NCI-H510A (cell line): ENCODE data around the gene ZNF738.
"Not testable (repeated sequence)": the region's sequence is repeated elsewhere in the genome, so short reads cannot be mapped to it uniquely, and the experiment has no call there.

Experiments used
- DNase-seq: peaks from one replicate; lab custom pipeline; 2025; lab: John Stamatoyannopoulos, UW

ZNF738 gene

DNA sequence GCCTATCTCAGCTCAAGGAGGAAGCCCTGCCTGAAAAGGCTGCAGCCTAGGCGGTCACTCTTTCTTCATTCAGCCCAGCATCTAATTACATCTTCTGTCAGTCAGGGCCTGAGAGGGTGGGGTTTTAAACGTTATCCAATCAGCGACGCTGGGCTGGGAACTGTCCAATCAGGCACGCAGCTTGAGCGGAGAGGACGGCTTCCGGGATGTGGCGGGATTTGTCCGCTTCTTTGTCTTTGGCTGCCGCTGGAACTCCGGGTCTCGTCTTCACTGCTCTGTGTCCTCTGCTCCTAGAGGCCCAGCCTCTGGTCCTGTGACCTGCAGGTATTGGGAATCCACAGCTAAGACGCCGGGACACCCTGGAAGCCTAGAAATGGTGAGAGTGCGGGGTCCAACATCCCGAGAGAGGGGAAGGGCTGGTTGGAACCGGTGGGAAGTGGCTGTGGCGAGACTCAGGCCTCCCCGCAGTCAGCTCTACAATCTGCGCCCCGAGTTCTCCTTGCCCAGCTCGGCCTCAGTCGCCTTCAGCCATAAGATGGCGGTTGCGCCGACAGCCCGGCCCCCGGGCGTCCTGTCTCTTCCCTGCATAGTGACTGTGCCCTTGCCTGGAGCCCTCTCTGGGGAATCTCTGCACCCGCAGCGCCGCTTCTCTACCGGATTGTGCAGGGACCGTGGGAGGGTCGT, at the start of gene ZNF738:
TSS of gene ZNF738 (plus strand) at position 233 of the 684 bp plus-strand sequence. CDS start at position 374, 141 bp downstream.
- DNase-seq: peak; percentile 93

DNA sequence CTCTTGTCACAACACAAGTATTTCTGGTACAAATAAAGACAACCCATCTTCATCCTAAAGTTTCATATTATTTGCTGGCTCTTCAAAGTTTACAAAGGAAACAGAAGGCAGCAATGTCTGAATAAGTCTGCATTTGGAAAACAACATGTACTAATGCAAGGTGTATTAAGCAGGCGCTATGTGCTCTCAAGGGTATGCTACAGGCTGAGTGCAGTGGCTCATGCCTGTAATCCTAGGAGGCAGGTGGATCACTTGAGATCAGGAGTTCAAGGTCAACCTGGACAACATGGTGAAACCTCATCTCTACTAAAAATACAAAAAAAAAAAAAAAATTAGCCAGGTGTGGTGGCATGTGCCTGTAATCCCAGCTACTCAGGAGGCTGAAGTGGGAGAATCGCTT, 46.0 kb upstream of the ZNF738 start:
- not testable (repeated sequence) for DNase-seq

DNA sequence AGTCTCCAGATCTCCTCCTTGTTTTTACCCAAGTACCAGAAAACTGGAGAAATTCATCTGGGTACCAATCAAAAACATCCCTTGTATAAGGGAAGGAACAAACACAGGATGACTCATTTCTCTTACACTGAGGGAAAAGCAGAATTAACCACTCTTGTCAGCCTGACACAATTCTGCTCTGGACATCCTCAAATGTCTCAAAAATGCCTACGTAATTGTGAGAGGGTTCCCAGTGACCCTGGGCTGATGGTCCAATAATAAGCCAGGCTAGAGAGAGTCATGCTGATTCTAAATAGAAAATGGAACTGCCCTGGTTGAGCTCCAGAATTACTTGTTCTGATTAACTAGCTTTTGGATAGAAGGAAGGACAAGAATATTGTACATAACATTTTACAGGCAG, 44.1 kb upstream of the ZNF738 start:
- DNase-seq: no peak

DNA sequence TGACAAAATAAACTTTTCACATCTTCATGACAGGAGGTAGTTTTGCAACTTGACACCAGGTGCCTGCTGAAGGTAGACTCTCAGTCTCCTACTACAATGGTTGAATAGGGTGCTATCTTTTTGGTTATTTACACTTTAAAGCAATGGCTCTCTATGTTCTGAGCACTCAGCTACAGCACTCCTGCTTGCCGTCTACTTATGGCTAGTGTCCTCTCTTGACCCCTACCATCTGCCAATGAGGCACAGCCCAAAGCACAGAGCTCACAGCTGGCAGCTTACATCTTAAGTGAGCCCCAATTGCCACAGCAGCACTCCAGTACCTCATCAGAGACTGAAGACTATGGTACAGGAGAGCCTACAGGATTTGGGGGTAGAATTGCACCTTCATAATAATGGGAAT, 41.0 kb upstream of the ZNF738 start:
- DNase-seq: no peak

DNA sequence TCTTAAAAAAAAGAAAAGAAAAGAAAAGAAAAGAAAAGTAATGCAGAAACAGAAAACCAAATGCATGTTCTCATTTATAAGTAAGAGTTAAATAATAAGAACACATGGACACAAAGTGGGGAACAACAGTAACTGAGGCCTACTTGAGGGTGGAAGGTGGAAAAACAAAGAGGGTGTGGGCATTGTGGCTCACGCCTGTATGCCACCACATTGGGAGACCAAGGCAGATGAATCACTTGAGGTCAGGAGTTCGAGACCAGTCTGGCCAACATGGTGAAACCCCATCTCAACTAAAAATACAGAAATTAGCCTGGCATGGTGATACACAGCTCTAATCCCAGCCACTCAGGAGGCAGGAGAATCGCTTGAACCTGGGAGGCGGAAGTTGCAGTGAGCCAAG, 37.7 kb upstream of the ZNF738 start:
- DNase-seq: no peak

DNA sequence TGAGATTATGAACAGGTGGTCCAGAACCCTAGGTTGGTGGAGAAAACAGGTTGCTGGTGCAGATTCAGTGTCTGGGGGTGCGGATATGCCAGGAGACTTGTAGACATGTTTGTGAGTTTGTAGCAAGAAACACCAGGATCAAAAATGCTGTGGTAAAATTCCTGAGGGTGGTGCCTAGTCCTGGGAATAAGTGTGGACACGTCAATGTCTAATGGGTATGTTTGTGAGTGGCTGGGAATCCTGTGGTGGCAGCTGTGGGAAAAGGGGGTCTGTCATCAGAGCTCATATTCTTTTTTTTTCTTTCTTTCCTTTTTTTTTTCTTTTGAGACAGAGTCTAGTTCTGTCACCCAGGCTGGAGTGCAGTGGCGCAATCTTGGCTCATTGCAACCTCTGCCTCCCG, 36.8 kb upstream of the ZNF738 start:
- no peak for DNase-seq

DNA sequence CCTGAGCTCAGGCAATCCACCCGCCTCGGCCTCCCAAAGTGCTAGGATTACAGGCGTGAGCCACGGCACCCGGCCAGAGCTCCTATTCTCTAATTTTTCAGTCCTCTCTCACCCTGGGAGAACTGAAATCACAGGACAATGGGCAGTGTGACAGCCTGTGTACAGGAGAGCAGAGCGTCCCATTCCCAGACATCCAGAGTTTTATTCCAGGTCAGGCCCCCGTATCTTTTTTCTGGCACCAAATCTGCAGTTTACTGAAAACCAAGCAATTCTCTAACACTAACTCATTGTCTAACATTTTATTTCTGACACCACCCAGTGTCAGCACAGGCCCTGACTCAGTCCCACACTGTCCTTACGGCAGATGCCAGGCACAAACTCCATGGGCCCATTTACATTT, 36.3 kb upstream of the ZNF738 start:
- no peak for DNase-seq

DNA sequence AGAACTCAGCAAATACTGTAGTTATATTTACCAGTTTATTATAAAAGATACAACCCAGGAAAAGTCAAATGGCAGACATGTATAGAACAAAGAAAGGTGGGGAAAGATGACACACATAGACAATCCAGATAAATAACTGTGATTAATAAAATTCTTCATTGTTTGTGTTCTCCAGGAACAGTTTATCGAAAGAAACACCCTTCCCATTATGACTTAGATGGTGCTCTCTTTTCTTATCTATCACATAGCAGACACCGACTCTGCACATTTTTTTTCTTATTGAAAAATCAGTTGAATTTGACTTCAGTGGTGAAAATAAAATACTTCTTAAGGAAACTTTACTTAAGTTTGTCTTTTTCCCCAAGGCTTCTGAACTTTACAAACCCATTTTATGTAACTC, 35.8 kb upstream of the ZNF738 start:
- DNase-seq: no peak

DNA sequence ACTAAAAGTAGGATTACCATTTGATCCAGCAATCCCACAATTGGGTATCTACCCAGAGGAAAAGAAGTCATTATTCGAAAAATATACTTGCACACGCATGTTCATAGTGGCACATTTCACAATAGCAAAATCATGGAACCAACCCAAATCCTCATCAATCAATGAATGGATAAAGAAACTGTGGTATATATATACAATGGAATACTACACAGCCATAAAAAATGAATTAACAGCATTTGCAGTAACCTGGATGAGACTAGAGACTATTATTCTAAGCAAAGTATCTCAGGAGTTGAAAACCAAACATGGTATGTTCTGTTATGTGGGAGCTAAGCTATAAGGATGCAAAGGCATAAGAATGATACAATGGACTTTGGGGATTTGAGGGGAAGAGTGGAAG, 32.6 kb upstream of the ZNF738 start:
- no peak for DNase-seq

DNA sequence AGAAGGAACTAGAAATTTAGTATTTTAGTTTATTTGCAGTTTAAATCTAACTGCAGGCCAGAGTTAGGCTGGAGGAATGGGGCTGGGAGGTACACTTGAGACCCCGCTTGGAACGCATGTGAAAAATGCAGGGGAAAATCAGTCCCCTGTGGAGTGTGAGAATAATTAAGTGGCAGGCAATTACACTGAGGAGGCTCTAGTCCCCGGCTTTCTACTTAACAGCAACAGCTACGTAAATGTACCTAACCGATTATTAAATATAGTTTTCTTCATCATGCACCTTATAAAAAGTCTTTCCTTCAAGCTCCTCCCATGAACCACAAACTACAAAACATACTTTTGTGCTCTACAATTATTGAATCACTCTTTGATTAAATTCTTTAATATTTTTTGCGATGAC, 30.4 kb upstream of the ZNF738 start:
- DNase-seq: no peak

DNA sequence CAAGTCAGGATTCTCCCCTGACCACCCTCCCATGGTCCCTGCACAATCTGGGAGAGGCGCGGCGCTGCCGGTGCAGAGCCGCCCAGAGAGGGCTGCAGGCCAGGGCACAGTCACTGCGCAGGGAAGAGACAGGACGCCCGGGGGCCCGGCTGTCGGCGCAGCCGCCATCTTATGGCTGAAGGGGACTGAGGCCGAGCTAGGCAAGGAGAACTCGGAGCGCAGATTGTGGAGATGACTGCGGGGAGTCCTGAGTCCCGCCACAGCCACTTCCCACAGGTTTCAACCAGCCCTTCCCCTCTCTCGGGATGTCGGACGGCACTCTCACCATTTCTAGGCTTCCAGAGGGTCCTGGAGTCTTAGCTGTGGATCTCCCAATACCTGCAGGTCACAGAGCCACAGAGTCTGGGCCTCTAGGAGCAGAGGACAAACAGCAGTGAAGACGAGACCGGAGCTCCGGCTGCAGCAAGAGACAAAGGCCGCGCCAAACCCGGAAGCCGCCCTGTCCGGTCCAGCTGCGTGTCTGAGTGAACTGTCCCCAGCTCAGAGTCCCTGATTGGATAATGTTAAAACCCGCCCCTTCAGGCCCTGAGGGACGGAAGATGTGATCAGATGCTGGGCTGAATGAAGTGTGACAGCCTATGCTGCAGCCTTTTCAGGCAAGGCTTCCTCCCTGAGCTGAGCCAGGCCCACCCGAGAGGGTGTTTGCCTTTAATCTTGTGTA, 29.8 kb upstream of the ZNF738 start, which contains the start of gene ZNF708:
TSS of gene ZNF708 (minus strand) at position 526 of the 721 bp plus-strand sequence. CDS start at position 328, 198 bp downstream.
- peak; percentile 89 for DNase-seq

DNA sequence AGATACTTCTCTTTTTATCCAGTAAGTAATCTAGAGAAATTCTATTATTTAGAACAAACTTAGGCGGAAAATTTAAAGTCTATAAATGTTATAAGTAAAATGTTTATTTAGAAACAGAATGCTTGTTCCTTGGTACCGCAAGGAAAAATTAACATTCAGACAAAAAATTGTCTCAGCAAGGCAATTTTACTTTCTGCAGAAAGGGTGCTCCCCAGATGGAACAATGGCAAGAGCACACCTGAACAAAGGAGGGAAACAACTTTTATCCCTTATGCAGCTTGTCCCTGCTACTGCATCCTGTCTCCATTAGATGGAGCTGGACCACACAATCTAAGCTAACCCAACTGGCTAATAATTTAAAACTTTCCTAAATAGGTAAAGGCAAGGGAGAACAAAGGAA, 23.1 kb upstream of the ZNF738 start:
- DNase-seq: no peak

DNA sequence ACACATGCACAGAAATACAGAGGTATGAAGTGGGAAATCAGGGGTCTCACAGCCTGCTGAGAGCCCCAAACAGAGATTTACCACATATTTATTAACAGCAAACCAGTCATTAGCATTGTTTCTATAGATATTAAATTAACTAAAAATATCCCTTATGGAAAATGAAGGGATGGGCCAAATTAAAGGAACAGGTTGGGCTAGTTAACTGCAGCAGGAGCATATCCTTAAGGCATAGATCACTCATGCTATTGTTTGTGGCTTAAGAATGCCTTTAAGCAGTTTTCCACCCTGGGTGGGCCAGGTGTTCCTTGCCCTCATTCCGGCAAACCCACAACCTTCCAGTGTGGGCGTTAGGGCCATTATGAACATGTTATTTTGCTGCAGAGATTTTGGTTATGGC, 14.0 kb upstream of the ZNF738 start:
- DNase-seq: not testable (repeated sequence)

DNA sequence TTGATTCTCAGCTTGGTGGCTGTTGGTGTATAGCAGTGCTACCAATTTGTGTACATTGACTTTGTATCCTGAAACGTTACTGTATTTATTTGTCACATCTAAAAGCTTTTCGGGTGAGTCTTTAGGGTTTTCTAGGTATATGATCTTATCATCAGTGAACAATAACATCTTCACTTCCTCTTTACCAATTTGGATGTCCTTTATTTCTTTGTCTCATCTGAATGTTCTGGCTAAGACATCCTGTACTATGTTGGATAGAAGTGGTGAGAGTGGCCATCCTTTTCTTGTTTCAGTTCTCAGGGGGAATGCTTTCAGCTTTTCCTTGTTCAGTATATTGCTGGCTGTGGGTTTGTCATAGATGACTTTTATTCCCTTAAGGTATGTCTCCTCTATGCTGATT, 6.0 kb upstream of the ZNF738 start:
- DNase-seq: no peak

DNA sequence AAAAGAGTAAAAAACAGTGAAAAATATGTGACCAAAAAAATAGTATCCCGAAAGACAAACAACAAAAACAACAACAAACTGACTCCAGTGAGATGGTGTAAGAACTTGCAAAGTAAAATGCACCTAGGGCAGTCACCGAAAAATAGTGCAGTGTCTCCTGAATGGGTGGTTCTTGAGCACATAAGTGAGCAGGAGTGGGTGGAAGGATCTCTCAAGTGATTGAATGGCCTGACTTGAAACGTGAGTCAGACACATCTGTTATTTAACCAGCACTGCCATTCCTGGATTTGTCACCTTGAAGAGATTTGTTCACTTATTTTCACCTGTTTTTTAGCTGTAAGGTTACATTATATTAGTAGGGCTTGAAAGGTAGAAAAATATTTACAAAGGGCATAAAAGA, 3.5 kb downstream of the ZNF738 start:
- no peak for DNase-seq

DNA sequence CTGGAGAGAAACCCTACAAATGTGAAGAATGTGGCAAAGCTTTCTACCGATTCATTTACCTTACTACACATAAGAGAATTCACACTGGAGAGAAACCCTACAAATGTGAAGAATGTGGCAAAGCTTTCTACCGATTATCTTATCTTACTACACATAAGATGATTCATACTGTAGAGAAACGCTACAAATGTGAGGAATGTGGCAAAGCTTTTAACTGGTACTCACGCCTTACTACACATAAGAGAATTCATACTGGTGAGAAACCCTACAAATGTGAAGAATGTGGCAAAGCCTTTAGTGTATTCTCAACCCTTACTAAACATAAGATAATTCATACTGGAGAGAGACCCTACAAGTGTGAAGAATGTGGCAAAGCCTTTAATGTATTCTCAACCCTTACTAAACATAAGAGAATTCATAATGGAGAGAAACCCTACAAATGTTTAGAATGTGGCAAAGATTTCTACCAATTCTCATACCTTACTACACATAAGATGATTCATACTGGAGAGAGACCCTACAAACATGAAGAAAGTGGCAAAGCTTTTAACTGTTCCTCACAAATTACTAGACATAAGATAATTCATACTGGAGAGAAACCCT, 25.3 kb downstream of the ZNF738 start:
- no peak for DNase-seq

DNA sequence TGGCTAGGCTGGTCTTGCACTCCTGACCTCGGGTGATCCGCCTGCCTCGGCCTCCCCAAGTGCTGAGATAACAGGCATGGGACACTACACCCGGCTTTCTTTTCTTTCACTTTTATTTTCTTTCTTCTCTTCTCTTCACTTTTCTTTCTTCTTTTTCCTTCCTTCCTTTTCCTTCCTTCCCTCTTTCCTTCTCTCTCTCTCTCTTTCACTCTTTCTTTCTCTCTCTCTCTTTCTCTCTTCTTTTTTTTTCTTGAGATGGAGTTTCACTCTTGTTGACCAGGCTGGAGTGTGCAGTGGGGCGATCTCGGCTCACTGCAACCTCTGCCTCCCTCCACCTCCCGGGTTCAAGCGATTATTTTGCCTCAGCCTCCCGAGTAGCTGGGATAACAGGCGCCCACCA, 37.3 kb downstream of the ZNF738 start:
- no peak for DNase-seq

DNA sequence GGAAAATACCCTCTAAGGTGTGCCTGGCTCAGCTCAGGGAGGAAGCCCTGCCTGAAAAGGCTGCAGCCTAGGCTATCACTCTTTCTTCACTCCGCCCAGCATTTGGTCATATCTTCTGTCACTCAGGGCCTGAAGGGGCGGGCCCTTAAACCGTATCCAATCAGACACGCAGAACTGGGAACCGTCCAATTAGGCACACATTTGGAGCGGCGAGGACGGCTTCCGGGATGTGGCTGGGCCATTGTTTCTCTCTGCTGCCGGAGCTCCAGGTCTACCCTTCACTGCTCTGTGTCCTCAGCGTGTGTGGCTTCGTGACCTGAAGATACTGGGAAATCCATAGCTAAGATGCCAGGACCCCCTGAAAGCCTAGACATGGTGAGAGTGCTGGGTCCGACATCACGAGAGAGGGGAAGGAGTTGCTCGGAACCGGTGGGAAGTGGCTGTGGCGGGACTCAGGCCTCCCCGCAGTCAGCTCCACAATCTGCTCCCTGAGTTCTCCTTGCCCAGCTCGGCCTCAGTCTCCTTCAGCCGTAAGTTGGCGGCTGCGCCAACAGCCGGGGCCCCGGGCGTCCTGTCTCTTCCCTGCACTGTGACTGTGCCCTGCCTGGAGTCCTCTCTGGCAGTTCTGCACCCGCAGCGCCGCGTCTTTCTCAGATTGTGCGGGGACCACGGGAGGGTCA, 38.2 kb downstream of the ZNF738 start, which contains the start of gene ZNF493:
TSS of gene ZNF493 (plus strand) at position 241 of the 680 bp plus-strand sequence. CDS start at position 346, 105 bp downstream.
- DNase-seq: peak; percentile 90

DNA sequence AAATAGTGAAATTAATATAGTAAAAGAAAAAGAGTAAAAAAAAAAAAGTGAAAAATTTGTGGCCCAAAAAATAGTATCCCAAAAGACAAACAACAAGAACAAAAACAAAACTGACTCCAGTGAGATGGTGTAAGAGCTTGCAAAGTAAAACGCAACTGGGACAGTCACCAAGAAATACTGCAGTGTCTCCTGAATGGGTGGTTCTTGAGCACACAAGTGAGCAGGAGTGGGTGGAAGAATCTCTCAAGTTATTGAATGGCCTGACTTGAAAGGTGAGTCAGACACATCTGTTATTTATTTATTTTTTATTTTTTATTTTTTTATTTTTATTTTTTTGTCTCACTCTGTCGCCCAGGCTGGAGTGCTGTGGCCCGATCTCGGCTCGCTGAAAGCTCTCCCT, 40.1 kb downstream of the ZNF738 start:
- no peak for DNase-seq

DNA sequence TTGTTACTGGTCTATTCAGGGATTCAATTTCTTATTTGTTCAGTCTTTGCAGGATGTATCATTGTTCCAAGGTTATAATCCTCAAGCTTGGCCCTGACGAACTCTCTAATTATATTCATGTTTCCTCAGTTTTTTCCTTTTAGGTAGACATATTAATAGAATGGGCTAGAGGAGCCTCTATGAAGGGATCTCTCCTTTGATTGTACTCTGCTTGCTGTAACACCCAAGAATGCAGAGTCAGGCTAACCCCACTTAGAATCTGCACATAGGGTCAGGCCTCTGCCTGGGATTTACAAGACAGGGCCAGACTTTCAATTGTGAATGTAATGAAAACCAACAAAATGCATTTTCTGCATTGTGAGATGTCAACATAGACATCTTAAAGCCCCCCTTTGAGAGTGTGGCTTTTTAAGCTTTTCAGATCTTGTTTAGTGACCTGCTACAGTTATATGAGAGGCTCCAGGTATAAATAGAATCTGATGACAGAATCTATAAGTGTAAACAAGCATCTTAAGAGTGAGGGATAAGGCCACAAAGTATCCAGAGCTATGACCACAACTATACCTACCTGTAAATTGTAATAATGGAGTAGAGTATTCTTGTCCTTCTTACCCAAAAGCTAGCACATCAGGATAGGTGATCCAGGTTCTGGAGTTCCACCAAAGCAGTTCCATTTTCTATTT, 43.6 kb downstream of the ZNF738 start:
- no peak for DNase-seq

DNA sequence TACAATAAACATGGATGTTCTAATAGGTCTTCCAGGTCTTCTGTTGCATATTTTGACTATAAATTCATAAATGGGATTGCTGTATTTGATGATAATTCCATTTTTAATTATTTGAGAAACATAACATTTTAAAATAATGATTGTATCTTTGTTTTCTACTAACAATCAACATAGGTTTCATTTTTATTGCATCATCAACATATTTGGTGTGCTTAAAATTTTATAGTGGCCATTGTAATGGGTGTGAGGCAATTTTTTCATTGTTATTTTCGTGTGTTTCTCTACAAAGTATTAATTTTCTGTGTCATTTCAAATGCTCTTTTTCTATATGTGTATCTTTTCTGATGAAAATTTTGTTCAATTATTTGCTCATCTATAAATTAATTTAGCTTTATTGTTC, 51.4 kb downstream of the ZNF738 start:
- DNase-seq: no peak

DNA sequence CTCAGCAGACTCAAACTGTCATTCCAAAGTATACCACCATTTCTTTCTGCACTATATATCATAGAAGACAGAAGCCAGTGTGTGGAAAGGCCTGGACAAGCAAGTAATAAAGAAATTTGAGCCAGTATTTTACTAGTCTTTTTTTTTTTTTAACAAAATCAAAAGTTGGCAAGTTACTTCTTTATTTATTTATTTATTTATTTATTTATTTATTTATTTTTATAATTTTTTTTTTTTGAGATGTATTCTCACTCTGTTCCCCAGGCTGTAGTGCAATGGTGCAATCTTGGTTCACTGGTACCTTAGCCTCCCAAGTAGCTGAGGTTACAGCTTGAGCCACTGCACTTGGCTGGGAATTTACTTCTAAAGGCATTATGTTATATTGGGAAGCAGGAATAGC, 63.4 kb downstream of the ZNF738 start:
- DNase-seq: no peak
